ENCODE results near the gene SEMA7A. TPM values are rescaled to one million over a fixed set of nuclear protein-coding genes. Genes with fewer than 3 reads are reported as not detected.

Gene SEMA7A
- total and polyA plus RNA-seq, 9 of the 15 experiments (the other 6 are each of a cell fraction or from before 2014, with no cell fraction given), result 0.04 to 8.2 (median 5.4) TPM; not detected in 1

GRCh38 chr15:74373731-74374647 lies 59.8 kb downstream of the SEMA7A start (continued):
- TF ChIP-seq CHAMP1 (IDR thresholded peaks at IDR 0.05), result no peak
- TF ChIP-seq TBP (optimal IDR thresholded peaks at IDR 0.05; ENCODE audit: low read depth, low read length), result no peak
- TF ChIP-seq RNF2 (IDR thresholded peaks at IDR 0.05), result 0 out of 2 replicates have a peak, but pooled peaks have one; percentile 14
- peak; percentile 74 for TF ChIP-seq RB1 (IDR thresholded peaks at IDR 0.05; ENCODE audit: low read depth)
- TF ChIP-seq, protein P1, sequence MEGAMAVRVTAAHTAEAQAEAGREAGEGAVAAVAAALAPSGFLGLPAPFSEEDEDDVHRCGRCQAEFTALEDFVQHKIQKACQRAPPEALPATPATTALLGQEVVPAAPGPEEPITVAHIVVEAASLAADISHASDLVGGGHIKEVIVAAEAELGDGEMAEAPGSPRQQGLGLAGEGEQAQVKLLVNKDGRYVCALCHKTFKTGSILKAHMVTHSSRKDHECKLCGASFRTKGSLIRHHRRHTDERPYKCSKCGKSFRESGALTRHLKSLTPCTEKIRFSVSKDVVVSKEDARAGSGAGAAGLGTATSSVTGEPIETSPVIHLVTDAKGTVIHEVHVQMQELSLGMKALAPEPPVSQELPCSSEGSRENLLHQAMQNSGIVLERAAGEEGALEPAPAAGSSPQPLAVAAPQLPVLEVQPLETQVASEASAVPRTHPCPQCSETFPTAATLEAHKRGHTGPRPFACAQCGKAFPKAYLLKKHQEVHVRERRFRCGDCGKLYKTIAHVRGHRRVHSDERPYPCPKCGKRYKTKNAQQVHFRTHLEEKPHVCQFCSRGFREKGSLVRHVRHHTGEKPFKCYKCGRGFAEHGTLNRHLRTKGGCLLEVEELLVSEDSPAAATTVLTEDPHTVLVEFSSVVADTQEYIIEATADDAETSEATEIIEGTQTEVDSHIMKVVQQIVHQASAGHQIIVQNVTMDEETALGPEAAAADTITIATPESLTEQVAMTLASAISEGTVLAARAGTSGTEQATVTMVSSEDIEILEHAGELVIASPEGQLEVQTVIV (CRISPR knock-in tag; IDR thresholded peaks at IDR 0.05; ENCODE audit: borderline replicate concordance), result no peak
- peak; percentile 61 for TF ChIP-seq POLR2G (IDR thresholded peaks at IDR 0.05; ENCODE audit: low read depth, low read length)
- no peak for TF ChIP-seq ID3 (CRISPR knock-in tag; IDR thresholded peaks at IDR 0.05)
- TF ChIP-seq ID3 (tag; IDR thresholded peaks at IDR 0.05), result no peak
- peak; percentile 57 for TF ChIP-seq MYC (IDR thresholded peaks at IDR 0.05; ENCODE audit: low read depth, low read length)
- peak; percentile 65; the same call in 1 of the 2 replicates for TF ChIP-seq MYC (CRISPR knock-in tag; IDR thresholded peaks at IDR 0.05; ENCODE audit: borderline replicate concordance, low read depth)
- TF ChIP-seq NRF1 (conservative IDR thresholded peaks at IDR 0.05 in 1 of 2, IDR thresholded peaks at IDR 0.05 in 1 of 2), result peak; percentile 76 to 82
- peak; percentile 6 for TF ChIP-seq PHF20 (IDR thresholded peaks at IDR 0.05; ENCODE audit: partially characterized antibody)
- TF ChIP-seq THAP12 (CRISPR knock-in tag; IDR thresholded peaks at IDR 0.05), result peak; percentile 29; the same call in 1 of the 2 replicates
- TF ChIP-seq BCOR (IDR thresholded peaks at IDR 0.05), result peak; percentile 7; the same call in 1 of the 2 replicates
- peak; percentile 68 for TF ChIP-seq ASH1L (IDR thresholded peaks at IDR 0.05; ENCODE audit: borderline replicate concordance, low read depth, partially characterized antibody)
- TF ChIP-seq PREB (CRISPR knock-in tag; IDR thresholded peaks at IDR 0.05), result 0 out of 2 replicates have a peak, but pooled peaks have one; percentile 78
- TF ChIP-seq SIN3A (IDR thresholded peaks at IDR 0.05; ENCODE audit: borderline replicate concordance in 2 of 2, control insufficient read depth in 1 of 2, low read depth in 2 of 2, low read length in 2 of 2), result 0 out of 4 replicates have a peak, but pooled peaks of 1 of the 2 experiments have one; percentile 13
- 0 out of 2 replicates have a peak, but pooled peaks have one; percentile 56 for TF ChIP-seq TARDBP (IDR thresholded peaks at IDR 0.05)

Measured in K562 (cell line).